ENCODE data around the gene CYP2W1.
A peak's percentile ranks its signal among the peaks of the same experiment; 100 is the strongest.

GRCh38 chr7:954330-955238, 28.4 kb upstream of the CYP2W1 start, which contains the start of gene ADAP1:
- TF ChIP-seq CTCF (IDR thresholded peaks at IDR 0.05) (peak in 1 of 3 experiments; percentile 11), POLR2A (IDR thresholded peaks at IDR 0.05) (no peak)
